ENCODE measurements around the gene IGFBP3. TPM values are rescaled to one million over a fixed set of nuclear protein-coding genes. Genes with fewer than 3 reads are reported as not detected.
A peak's percentile ranks its signal among the peaks of the same experiment; 100 is the strongest.

The IGFBP3 gene
- total and polyA plus RNA-seq, 2 of the 13 experiments (the other 11 are each of a cell fraction or from before 2014, with no cell fraction given) = 57.5 TPM; not detected in 1

DNA sequence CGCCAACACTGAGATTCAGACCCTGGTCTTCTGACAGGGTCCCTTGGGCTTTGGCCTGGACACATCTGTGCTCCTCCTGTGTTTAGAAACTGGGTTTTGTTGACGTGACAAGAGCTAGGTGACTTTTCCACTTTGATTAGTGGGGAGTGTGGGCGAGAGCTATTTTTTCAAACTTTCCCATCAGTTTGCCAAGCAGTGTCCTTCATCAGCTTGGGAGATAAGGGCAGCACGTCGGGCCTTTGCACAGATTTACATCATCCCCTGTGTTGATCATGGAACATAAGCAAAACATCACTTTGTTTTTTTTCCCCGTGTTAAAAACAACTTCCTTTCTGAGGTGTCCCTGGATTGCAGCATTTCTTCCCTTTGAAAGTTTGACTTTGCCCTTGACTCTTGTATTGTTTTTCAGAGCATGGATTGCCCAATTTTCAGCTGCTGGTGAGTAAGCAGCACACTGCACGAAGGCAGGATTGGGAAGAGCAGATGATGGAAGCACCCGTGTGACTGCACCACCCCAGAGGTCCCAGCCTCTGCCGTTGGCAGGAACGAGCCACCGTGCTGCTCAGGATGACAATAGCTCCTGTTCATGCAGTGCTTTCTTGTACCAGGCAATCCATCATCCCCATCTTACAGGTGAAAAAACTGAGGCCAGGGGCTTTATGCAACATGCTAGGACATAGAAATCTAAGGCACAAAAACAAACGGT, 39.2 kb downstream of the IGFBP3 start (continued):
- no peak for TF ChIP-seq SNRNP70 (IDR thresholded peaks at IDR 0.05; ENCODE audit: low read depth, low read length)
- TF ChIP-seq, protein P1, sequence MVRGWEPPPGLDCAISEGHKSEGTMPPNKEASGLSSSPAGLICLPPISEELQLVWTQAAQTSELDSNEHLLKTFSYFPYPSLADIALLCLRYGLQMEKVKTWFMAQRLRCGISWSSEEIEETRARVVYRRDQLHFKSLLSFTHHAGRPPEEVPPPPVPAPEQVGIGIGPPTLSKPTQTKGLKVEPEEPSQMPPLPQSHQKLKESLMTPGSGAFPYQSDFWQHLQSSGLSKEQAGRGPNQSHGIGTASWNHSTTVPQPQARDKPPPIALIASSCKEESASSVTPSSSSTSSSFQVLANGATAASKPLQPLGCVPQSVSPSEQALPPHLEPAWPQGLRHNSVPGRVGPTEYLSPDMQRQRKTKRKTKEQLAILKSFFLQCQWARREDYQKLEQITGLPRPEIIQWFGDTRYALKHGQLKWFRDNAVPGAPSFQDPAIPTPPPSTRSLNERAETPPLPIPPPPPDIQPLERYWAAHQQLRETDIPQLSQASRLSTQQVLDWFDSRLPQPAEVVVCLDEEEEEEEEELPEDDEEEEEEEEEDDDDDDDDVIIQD (CRISPR knock-in tag; IDR thresholded peaks at IDR 0.05; ENCODE audit: low read depth) = peak; percentile 23
- TF ChIP-seq SMYD3 (CRISPR knock-in tag; IDR thresholded peaks at IDR 0.05) = peak; percentile 85; the same call in 1 of the 2 replicates
- TF ChIP-seq SP1 (IDR thresholded peaks at IDR 0.05) = no peak
- TF ChIP-seq SP1 (CRISPR knock-in tag; IDR thresholded peaks at IDR 0.05) = 0 out of 2 replicates have a peak, but pooled peaks have one; percentile 31
- TF ChIP-seq POLR2G (IDR thresholded peaks at IDR 0.05; ENCODE audit: low read depth, low read length) = peak; percentile 51
- TF ChIP-seq ZNF839 (CRISPR knock-in tag; IDR thresholded peaks at IDR 0.05; ENCODE audit: borderline replicate concordance) = no peak
- TF ChIP-seq, protein P2, sequence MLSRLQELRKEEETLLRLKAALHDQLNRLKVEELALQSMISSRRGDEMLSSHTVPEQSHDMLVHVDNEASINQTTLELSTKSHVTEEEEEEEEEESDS (CRISPR knock-in tag; IDR thresholded peaks at IDR 0.05; ENCODE audit: borderline replicate concordance) = peak; percentile 72; the same call in 1 of the 2 replicates
- peak; percentile 88 to 99; a peak in 3 of 4 replicates for TF ChIP-seq EP300 (IDR thresholded peaks at IDR 0.05; ENCODE audit: low read depth in 2 of 2, low read length in 2 of 2)
- TF ChIP-seq EP300 (CRISPR knock-in tag; IDR thresholded peaks at IDR 0.05; ENCODE audit: borderline replicate concordance) = peak; percentile 99
- TF ChIP-seq, protein P3, sequence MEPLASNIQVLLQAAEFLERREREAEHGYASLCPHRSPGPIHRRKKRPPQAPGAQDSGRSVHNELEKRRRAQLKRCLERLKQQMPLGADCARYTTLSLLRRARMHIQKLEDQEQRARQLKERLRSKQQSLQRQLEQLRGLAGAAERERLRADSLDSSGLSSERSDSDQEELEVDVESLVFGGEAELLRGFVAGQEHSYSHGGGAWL (CRISPR knock-in tag; IDR thresholded peaks at IDR 0.05) = no peak
- no peak; the same call in 1 of the 2 replicates for TF ChIP-seq ZSCAN31 (CRISPR knock-in tag; IDR thresholded peaks at IDR 0.05; ENCODE audit: low read depth)
- TF ChIP-seq GPN1 (CRISPR knock-in tag; IDR thresholded peaks at IDR 0.05; ENCODE audit: borderline replicate concordance) = no peak
- peak; percentile 90; the same call in 1 of the 2 replicates for TF ChIP-seq ZFP36L1 (CRISPR knock-in tag; IDR thresholded peaks at IDR 0.05)
- TF ChIP-seq SAFB2 (CRISPR knock-in tag; IDR thresholded peaks at IDR 0.05; ENCODE audit: borderline replicate concordance, low read depth) = no peak
- TF ChIP-seq, protein P4, sequence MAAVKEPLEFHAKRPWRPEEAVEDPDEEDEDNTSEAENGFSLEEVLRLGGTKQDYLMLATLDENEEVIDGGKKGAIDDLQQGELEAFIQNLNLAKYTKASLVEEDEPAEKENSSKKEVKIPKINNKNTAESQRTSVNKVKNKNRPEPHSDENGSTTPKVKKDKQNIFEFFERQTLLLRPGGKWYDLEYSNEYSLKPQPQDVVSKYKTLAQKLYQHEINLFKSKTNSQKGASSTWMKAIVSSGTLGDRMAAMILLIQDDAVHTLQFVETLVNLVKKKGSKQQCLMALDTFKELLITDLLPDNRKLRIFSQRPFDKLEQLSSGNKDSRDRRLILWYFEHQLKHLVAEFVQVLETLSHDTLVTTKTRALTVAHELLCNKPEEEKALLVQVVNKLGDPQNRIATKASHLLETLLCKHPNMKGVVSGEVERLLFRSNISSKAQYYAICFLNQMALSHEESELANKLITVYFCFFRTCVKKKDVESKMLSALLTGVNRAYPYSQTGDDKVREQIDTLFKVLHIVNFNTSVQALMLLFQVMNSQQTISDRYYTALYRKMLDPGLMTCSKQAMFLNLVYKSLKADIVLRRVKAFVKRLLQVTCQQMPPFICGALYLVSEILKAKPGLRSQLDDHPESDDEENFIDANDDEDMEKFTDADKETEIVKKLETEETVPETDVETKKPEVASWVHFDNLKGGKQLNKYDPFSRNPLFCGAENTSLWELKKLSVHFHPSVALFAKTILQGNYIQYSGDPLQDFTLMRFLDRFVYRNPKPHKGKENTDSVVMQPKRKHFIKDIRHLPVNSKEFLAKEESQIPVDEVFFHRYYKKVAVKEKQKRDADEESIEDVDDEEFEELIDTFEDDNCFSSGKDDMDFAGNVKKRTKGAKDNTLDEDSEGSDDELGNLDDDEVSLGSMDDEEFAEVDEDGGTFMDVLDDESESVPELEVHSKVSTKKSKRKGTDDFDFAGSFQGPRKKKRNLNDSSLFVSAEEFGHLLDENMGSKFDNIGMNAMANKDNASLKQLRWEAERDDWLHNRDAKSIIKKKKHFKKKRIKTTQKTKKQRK (IDR thresholded peaks at IDR 0.05; ENCODE audit: low read length) = no peak
- peak; percentile 95 for TF ChIP-seq ZNF878 (CRISPR knock-in tag; IDR thresholded peaks at IDR 0.05)
- peak; percentile 59; the same call in 1 of the 2 replicates for TF ChIP-seq BHLHE40 (IDR thresholded peaks at IDR 0.05; ENCODE audit: low read length)
- TF ChIP-seq, protein P5, sequence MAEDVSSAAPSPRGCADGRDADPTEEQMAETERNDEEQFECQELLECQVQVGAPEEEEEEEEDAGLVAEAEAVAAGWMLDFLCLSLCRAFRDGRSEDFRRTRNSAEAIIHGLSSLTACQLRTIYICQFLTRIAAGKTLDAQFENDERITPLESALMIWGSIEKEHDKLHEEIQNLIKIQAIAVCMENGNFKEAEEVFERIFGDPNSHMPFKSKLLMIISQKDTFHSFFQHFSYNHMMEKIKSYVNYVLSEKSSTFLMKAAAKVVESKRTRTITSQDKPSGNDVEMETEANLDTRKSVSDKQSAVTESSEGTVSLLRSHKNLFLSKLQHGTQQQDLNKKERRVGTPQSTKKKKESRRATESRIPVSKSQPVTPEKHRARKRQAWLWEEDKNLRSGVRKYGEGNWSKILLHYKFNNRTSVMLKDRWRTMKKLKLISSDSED (CRISPR knock-in tag; IDR thresholded peaks at IDR 0.05) = no peak

All from HepG2 (cell line).